HUES64 (cell line): Measurements from ENCODE around the gene RBCK1.

ENCODE experiments used
- H3K27ac ChIP-seq: 2 replicates; pipeline ENCODE4 v1.7.0; 2013; ENCODE audit warnings: low read depth, low read length, inconsistent platforms
- H3K27me3 ChIP-seq: 2 replicates; pipeline ENCODE4 v1.6.1; 2013; ENCODE audit warnings: mild to moderate bottlenecking, low read length; ENCODE audit not compliant: insufficient read depth
- H3K36me3 ChIP-seq: 2 replicates; pipeline ENCODE4 v1.6.1; 2013; ENCODE audit warnings: mild to moderate bottlenecking, low read length; ENCODE audit not compliant: insufficient read depth
- H3K4me1 ChIP-seq: 2 replicates; pipeline ENCODE4 v1.6.1; 2013; ENCODE audit warnings: mild to moderate bottlenecking, low read length, moderate library complexity; ENCODE audit not compliant: insufficient read depth
- H3K4me3 ChIP-seq: 2 replicates; pipeline ENCODE4 v1.5.1; 2013; ENCODE audit warnings: mild to moderate bottlenecking, low read length, moderate library complexity
- H3K9ac ChIP-seq: 2 replicates; pipeline ENCODE4 v1.6.1; 2013; ENCODE audit warnings: mild to moderate bottlenecking, low read depth, low read length
- H3K9me3 ChIP-seq: 2 replicates; pipeline ENCODE4 v1.6.1; 2013; ENCODE audit warnings: low read depth, low read length; ENCODE audit not compliant: insufficient read depth
- WGBS: fragments of 150-250, 120-280 bp; methylation state at CpG from one replicate; pipeline ENCODE4 v1.1.7; 2013; ENCODE audit warnings: missing lambda C conversion rate; 5-methylcytosine and 5-hydroxymethylcytosine counted together

RBCK1 gene

DNA sequence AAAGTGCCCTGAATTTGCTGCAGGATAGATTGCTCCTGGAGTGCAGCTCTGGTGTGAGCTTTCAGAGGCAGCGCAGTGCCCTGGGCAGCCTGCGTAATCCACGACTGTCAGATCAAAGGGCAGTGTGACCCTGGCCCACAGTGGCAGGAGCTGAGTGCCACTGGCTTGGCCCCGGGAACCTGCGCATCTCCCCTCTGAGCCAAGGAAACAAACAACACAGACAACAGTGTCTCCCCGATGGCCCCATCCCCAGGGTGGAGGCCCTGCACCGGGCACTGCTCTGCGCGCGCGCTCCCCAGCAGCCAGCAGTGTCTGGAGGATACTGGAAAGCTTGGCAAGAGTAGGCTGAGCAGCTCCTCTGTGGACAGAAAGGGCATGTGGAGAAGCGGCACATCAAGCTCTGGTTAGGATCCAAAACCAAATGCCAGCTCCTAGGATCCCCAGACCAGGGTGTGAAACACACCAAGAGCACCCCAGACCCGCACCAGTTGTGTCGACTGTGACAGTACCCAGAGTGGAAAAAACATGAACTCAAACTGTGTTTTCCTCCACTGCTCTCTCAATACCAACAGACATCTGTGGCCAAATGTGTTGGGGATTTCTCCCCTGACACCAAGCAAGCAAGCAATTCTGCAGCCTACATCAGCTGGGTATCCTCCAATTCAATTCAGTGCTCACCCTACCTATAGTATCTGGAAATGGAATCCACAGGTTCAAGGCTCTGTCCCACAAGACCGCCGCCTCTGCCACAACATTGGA lies 26.7 kb downstream of the RBCK1 start:
- Histone ChIP-seq H3K27ac (peak overlapping the region; percentile 2; the same call in 1 of the 2 replicates), H3K4me3 (no peak overlapping the region), H3K36me3 (peaks cover 57% of the 10 kb centered on the region), H3K9ac (no peak overlapping the region), H3K9me3 (no peaks in the 10 kb centered on the region), H3K27me3 (peaks cover 12% of the 10 kb centered on the region), H3K4me1 (peaks cover 6% of the 10 kb centered on the region; the same call in 1 of the 2 replicates)
- 70% methylated on average over 16 of the region's 16 CpGs for WGBS

DNA sequence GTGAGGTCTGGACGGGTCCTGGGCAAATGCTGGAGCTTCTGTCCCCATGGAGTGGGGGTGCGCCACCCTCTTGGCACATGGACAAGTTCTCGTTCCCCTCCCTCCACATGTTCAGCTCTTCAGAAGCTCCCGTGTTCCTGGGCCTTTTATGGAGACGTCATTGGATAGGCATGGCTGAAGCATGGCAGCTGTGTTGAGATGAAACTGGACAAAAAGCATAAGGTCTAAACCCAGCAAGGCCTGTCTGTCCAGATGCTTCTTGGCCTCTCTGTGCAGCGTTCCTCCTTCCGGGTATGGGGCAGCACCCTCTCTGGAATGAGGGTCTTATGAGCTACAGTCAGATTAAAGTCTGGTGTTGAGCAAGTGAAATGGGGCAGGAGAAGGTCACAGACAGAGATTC lies 27.5 kb downstream of the RBCK1 start:
- peaks cover 12% of the 10 kb centered on the region for H3K27me3 ChIP-seq
- H3K4me1 ChIP-seq = peaks cover 6% of the 10 kb centered on the region; the same call in 1 of the 2 replicates
- 96% methylated on average over 7 of the region's 7 CpGs for WGBS
- H3K27ac ChIP-seq = no peak overlapping the region
- peaks cover 57% of the 10 kb centered on the region for H3K36me3 ChIP-seq
- no peak overlapping the region for H3K4me3 ChIP-seq
- no peaks in the 10 kb centered on the region for H3K9me3 ChIP-seq
- no peak overlapping the region for H3K9ac ChIP-seq

DNA sequence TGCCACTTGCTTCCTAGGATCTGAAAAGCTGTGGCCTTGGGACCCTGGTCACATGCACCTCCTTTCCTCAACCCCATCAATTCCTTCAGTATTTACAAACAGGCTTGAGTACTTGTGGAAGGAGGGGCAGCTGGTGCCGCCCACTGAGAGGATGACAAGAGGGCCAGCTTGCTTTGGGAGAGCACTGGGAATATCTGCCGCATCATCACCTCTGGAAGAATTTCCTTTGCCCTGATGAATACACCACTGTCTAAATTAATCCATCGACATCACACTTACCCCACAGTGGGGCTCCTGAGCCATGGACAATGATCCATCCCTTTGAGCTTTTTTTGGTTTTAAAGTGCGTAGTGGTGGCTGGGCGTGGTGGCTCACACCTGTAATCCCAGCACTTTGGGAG lies 28.4 kb downstream of the RBCK1 start:
- whole genome bisulfite sequencing = 94% methylated on average over 5 of the region's 5 CpGs
- Histone ChIP-seq H3K9ac (no peak overlapping the region), H3K36me3 (peaks cover 61% of the 10 kb centered on the region), H3K9me3 (no peaks in the 10 kb centered on the region), H3K27me3 (peaks cover 12% of the 10 kb centered on the region), H3K4me1 (peaks cover 6% of the 10 kb centered on the region; the same call in 1 of the 2 replicates), H3K4me3 (no peak overlapping the region), H3K27ac (no peak overlapping the region)

DNA sequence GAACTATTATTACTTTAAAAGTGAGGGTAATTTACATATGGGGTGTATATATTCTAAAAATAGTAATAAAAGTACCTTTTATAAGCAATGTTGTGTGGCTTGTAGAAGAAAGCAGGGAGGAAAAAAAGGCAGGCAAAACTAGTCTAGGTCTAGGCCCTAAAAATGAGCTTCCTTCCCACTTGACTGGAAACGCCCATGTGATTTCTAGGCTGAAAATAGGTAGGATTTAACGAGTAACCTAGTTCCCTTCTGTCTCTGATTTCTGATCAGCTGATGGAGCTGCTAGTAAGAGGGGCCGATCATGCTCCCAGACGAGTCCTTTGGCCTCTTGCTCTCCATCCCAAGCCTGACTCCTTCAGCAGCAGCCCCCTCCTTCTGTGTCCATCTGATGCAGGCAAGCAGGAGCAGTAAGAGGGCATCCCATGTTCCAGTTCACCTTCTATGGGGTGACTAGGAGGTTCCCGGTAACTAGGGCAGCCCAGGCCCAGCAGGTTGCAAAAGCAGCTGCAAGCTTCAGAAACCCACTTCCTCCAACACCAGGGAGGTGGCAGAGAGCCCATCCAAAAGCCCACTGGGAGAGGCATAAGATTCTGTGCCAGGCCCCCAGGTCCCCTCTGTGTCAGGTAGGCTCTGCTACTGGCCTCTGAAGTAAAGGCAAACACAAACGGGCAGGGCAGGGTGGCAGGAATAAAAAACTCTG lies 29.8 kb downstream of the RBCK1 start:
- WGBS = 94% methylated on average over 6 of the region's 6 CpGs

DNA sequence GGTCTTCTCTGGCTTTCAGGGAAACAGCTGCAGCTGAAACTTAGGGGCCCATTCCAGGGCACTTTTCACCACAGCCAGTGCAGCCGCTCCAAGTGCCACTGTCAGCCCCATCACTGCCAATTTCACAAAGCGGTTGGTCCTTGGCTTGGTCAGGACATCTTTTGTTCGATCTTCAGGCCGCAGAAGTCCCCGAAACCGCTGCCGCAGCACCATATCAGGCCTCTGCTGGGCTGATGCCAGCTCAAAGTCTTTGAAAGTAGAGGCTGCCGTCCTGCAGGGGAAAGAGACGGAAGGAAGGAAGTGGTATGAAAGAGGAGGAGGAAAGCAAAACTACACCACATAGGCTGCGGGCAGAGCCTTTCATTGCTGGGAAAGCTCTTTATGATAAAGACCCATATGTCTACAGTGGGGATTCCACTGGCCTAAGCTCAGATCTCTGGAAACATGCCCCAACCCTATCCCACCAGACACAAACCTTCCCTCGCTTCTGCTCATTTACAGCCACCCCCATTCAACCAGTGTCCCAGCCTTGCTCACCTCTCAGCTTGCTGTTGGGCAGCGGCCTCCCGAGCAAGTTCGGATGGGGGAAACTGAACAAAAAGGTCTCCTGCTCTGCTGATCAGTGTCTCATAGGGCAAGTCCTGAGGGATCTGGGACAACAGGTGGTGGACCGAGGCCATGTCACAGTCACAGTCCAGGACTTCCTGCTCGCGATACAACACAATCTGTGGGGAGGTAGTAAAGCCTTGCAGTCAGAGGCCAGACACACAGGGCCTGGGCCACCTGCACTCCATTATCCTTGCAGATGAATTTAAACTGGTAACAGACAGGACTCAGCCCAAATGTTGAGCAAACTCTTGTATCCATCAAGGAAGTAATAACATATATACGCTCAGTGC lies 30.7 kb downstream of the RBCK1 start:
- WGBS = 97% methylated on average over 18 of the region's 18 CpGs
- H3K4me1 ChIP-seq = peaks cover 4% of the 10 kb centered on the region; the same call in 1 of the 2 replicates
- H3K4me3 ChIP-seq = no peak overlapping the region
- H3K9me3 ChIP-seq = no peaks in the 10 kb centered on the region
- H3K27ac ChIP-seq = no peak overlapping the region
- peaks cover 12% of the 10 kb centered on the region for H3K27me3 ChIP-seq
- H3K36me3 ChIP-seq = peaks cover 83% of the 10 kb centered on the region
- H3K9ac ChIP-seq = no peak overlapping the region

More for the DNA sequence above, 29.8 kb downstream of the RBCK1 start:
- H3K4me3 ChIP-seq = no peak overlapping the region
- peaks cover 6% of the 10 kb centered on the region; the same call in 1 of the 2 replicates for H3K4me1 ChIP-seq
- no peak overlapping the region for H3K27ac ChIP-seq
- H3K36me3 ChIP-seq = peaks cover 75% of the 10 kb centered on the region
- no peaks in the 10 kb centered on the region for H3K9me3 ChIP-seq
- H3K9ac ChIP-seq = no peak overlapping the region
- H3K27me3 ChIP-seq = peaks cover 12% of the 10 kb centered on the region

DNA sequence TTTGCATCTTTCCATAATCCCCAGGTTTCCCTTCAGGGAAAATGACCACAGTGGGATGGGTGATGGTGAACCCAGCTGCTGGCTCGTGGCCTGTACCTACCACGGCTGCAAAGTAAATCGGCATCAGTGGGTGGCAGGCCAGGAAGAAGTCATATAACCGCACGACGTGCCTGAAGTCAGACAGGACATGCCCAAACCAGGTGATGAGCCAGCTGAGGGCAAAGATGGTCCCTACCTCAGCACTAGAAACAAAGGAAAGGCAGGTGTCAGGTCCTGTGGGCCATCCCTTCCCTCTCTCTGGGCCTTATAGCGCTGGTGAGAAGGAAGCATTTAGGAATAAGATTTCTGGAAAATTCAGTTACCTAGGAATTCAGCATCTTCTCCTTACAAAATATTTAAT lies 32.0 kb downstream of the RBCK1 start:
- Histone ChIP-seq H3K27ac (no peak overlapping the region), H3K9ac (no peak overlapping the region), H3K27me3 (peaks cover 7% of the 10 kb centered on the region), H3K4me3 (no peak overlapping the region), H3K4me1 (peaks cover 3% of the 10 kb centered on the region; the same call in 1 of the 2 replicates), H3K36me3 (peaks cover 92% of the 10 kb centered on the region), H3K9me3 (no peaks in the 10 kb centered on the region)
- 96% methylated on average over 6 of the region's 7 CpGs for WGBS

DNA sequence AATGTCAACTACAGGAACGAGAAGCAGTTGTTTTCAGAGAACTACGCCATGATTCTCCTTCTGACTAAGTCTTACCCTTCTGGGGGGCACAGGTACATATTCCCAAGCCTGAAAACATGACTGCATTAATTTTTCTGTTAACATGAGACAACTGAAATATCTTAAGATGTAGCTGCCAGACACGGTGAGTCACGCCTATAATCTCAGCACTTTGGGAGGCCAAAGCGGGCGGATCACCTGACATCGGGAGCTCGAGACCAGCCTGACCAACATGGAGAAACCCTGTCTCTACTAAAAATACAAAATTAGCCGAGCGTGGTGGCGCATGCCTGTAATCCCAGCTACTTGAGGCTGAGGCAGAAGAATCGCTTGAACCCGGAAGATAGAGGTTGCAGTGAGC lies 32.5 kb downstream of the RBCK1 start:
- no peak overlapping the region for H3K9ac ChIP-seq
- H3K4me3 ChIP-seq = no peak overlapping the region
- H3K4me1 ChIP-seq = peaks cover 3% of the 10 kb centered on the region; the same call in 1 of the 2 replicates
- peaks cover 2% of the 10 kb centered on the region for H3K27me3 ChIP-seq
- peaks cover 92% of the 10 kb centered on the region for H3K36me3 ChIP-seq
- no peak overlapping the region for H3K27ac ChIP-seq
- no peaks in the 10 kb centered on the region for H3K9me3 ChIP-seq
- 96% methylated on average over 13 of the region's 13 CpGs for WGBS

DNA sequence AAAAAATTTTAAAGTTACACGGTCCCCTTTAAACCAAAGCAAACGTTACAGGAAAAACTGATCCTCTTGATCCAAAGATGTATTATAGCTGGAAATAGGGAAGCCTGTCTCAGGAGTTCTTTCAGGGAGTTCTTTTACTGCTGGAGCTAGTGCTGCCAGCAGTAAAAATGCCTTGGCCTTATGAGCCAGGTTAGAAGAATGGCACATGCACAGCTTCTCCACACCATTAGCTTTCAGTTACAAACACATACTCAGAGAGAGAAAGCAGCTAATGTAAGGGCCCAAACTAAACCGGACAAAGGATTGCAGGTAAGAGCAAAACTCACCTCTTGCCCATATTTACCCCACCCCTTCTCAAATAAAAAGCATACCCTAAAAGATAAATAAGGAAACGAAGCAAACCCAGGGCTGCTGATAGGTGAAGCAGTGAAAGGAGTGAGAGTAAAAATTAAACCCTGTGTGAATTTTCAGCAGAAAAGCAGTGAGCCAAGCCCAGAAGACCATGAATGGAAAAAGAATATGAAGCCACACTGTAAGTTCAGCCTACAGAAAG lies 35.2 kb downstream of the RBCK1 start:
- no peak overlapping the region for H3K27ac ChIP-seq
- H3K9me3 ChIP-seq = no peaks in the 10 kb centered on the region
- WGBS = 98% methylated on average over 4 of the region's 4 CpGs
- H3K4me3 ChIP-seq = no peak overlapping the region
- peaks cover 3% of the 10 kb centered on the region; the same call in 1 of the 2 replicates for H3K4me1 ChIP-seq
- H3K27me3 ChIP-seq = no peaks in the 10 kb centered on the region
- peaks cover 77% of the 10 kb centered on the region for H3K36me3 ChIP-seq
- no peak overlapping the region for H3K9ac ChIP-seq

DNA sequence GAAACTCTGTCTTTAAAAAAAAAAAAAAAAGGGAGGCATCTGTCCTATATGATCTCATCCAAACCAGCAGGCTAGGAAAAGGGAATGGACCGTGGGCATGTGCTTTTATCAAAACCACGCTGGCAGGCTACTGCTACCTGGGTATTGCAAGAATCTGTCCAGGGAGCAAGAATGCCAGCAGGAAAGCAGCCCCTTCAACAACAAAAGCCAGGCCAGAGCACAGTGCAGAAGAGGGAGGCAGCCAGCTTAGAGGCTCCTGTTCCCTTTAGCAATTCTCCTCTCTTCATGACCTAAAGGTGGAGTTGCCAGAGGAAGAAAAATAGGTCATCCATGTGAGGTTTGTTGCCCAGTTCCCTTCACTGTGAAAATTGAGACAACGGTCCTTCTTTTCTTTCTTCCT lies 36.0 kb downstream of the RBCK1 start:
- Histone ChIP-seq H3K4me3 (no peak overlapping the region), H3K27ac (no peak overlapping the region), H3K36me3 (peaks cover 70% of the 10 kb centered on the region), H3K9ac (no peak overlapping the region), H3K9me3 (no peaks in the 10 kb centered on the region), H3K4me1 (peaks cover 3% of the 10 kb centered on the region; the same call in 1 of the 2 replicates), H3K27me3 (no peaks in the 10 kb centered on the region)
- 97% methylated on average over 3 of the region's 3 CpGs for WGBS

DNA sequence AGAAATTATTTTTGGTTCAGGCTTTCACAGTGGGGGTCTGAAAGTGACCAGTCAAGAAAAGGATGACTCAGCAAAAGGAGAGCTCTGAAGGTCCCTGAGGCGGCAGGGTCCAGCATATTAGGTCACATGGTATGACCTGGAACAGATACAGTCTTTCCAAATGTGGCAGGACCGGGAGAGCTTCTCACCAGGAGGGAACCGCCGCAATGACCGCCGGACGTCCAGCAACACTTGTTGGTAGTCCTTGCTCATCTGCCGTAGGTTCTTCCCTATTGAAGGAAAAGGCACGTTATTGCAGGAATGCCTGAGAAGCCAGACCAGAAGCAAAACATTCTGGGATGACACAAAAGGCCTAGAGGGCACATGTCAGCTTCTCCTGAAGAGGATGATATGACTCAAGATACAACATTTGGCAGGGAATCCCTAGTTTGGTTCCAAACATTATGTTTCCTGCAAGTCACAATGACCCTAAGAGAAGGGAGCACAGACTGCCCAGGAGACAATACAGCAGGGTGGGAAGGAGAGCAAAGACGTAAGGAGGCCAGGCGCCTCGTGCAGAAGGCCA lies 36.8 kb downstream of the RBCK1 start:
- H3K4me3 ChIP-seq = no peak overlapping the region
- H3K9me3 ChIP-seq = no peaks in the 10 kb centered on the region
- H3K4me1 ChIP-seq = peaks cover 3% of the 10 kb centered on the region; the same call in 1 of the 2 replicates
- 91% methylated on average over 12 of the region's 12 CpGs for WGBS
- no peak overlapping the region for H3K9ac ChIP-seq
- H3K36me3 ChIP-seq = peaks cover 62% of the 10 kb centered on the region
- H3K27ac ChIP-seq = no peak overlapping the region
- no peaks in the 10 kb centered on the region for H3K27me3 ChIP-seq
